H1 (cell line): Measurements from ENCODE around the gene FAM53B. TPM values are rescaled to one million over a fixed set of nuclear protein-coding genes. Genes with fewer than 3 reads are reported as not detected.

Experiments used
- CTCF ChIA-PET: fragments of 300-600 bp; sonication (Branson Sonifier 250); formaldehyde crosslinking; loops from one replicate; lab custom pipeline; 2021; ENCODE audit not compliant: partially characterized antibody; lab: Charles Lee
- POLR2A ChIA-PET: fragments of 300-600 bp; sonication (Branson Sonifier 250); formaldehyde crosslinking; loops from one replicate; lab custom pipeline; 2021; ENCODE audit warnings: inconsistent platforms; ENCODE audit not compliant: partially characterized antibody; lab: Charles Lee
- DNase-seq, 2 experiments: peaks; one replicate each; pipeline versions ENCODE4 v3.0.0 to v3.0.0-alpha.2; 2010 to 2022; ENCODE audit warnings: low spot score in 2 of 2, low read depth in 1 of 2, mixed read lengths in 1 of 2
- FAIRE-seq: peaks from 2 replicates; lab custom pipeline; 2011; peaks lifted over from hg19 to GRCh38; lab: Jason Lieb, UNC
- H2AFZ ChIP-seq: 2 replicates; pipeline ENCODE4 v1.8.1; 2012; ENCODE audit warnings: low read length, inconsistent platforms
- H2AK5ac ChIP-seq: 2 replicates; pipeline ENCODE4 v1.6.1; 2013; ENCODE audit warnings: low read depth, low read length
- H2BK120ac ChIP-seq: replicated peaks from 2 replicates; pipeline ENCODE3; 2013; ENCODE audit warnings: low read depth, low read length, inconsistent platforms
- H2BK12ac ChIP-seq: 2 replicates; pipeline ENCODE4 v1.6.1; 2013; ENCODE audit warnings: low read depth, low read length
- H2BK15ac ChIP-seq: 2 replicates; pipeline ENCODE4 v1.6.1; 2013; ENCODE audit warnings: low read length
- H2BK20ac ChIP-seq: 2 replicates; pipeline ENCODE4 v1.6.1; 2013; ENCODE audit warnings: low read length
- H2BK5ac ChIP-seq: 2 replicates; pipeline ENCODE4 v1.6.1; 2013; ENCODE audit warnings: low read depth, low read length
- H3K14ac ChIP-seq: 2 replicates; pipeline ENCODE4 v1.6.1; 2013; ENCODE audit warnings: inconsistent platforms; ENCODE audit not compliant: insufficient read length
- H3K18ac ChIP-seq: 2 replicates; pipeline ENCODE4 v1.6.1; 2013; ENCODE audit warnings: low read length; ENCODE audit errors: extremely low read depth
- H3K23ac ChIP-seq: 2 replicates; pipeline ENCODE4 v1.6.1; 2013; ENCODE audit warnings: inconsistent platforms; ENCODE audit not compliant: insufficient read length
- H3K23me2 ChIP-seq: 2 replicates; pipeline ENCODE4 v1.6.1; 2013; ENCODE audit warnings: low read depth, low read length
- H3K27ac ChIP-seq: 2 replicates; pipeline ENCODE4 v1.6.1; 2011; ENCODE audit warnings: low read depth, low read length, inconsistent platforms
- H3K27me3 ChIP-seq, 4 experiments: replicated peaks in 1 of 4; 1 replicate in 1 of 4; 2 replicates in 3 of 4; pipeline versions ENCODE4 v1.6.1 to v1.8.1; 2011 to 2013; ENCODE audit warnings: low read length in 3 of 4, mild to moderate bottlenecking in 3 of 4, inconsistent platforms in 2 of 4, mixed read lengths in 2 of 4, moderate library complexity in 1 of 4; ENCODE audit not compliant: control insufficient read depth in 3 of 4, insufficient read depth in 3 of 4; ENCODE audit errors: extremely low read depth in 1 of 4
- H3K36me3 ChIP-seq, 4 experiments: 2 replicates each; pipeline versions ENCODE4 v1.6.1 to v1.8.1; 2011 to 2013; ENCODE audit warnings: mild to moderate bottlenecking in 4 of 4, low read length in 3 of 4, moderate library complexity in 2 of 4, control low read depth in 1 of 4, inconsistent platforms in 1 of 4; ENCODE audit not compliant: insufficient read depth in 4 of 4, control insufficient read depth in 2 of 4
- H3K4ac ChIP-seq: replicated peaks from 2 replicates; pipeline ENCODE3; 2013; ENCODE audit warnings: low read length, low read depth, mixed read lengths, inconsistent platforms; ENCODE audit not compliant: insufficient read length
- H3K4me1 ChIP-seq, 4 experiments: replicated peaks in 1 of 4; 1 replicate in 1 of 4; 2 replicates in 3 of 4; pipeline versions ENCODE4 v1.6.1 to v1.8.1; 2011 to 2013; ENCODE audit warnings: low read length in 3 of 4, inconsistent platforms in 2 of 4, mixed read lengths in 1 of 4; ENCODE audit not compliant: insufficient read depth in 4 of 4, control insufficient read depth in 3 of 4
- H3K4me2 ChIP-seq, 2 experiments: 2 replicates each; pipeline versions ENCODE4 v1.6.1 to v1.8.1; 2011 to 2013; ENCODE audit warnings: low read depth in 2 of 2, low read length in 2 of 2, control low read depth in 1 of 2, inconsistent platforms in 1 of 2, mild to moderate bottlenecking in 1 of 2; ENCODE audit not compliant: insufficient read depth in 1 of 2
- H3K4me3 ChIP-seq, 4 experiments: fragments of 200-600, 300-600 bp in 1 of 4; sonication (generic), shearing (Covaris generic), sonication (Bioruptor Twin) in 1 of 4; 2 replicates each; pipeline versions ENCODE4 v1.5.1 to v1.8.1; 2011 to 2016; ENCODE audit warnings: low read length in 4 of 4, low read depth in 3 of 4, control low read depth in 2 of 4, inconsistent platforms in 2 of 4, mild to moderate bottlenecking in 2 of 4, mixed read lengths in 1 of 4, moderate library complexity in 1 of 4; ENCODE audit not compliant: insufficient read depth in 2 of 4; ENCODE audit errors: extremely low read depth in 1 of 4
- H3K56ac ChIP-seq: replicated peaks from 2 replicates; pipeline ENCODE3; 2013; ENCODE audit warnings: low read depth, mild to moderate bottlenecking, mixed read lengths, low read length, inconsistent platforms; ENCODE audit not compliant: insufficient read length
- H3K79me1 ChIP-seq: 2 replicates; pipeline ENCODE4 v1.6.1; 2013; ENCODE audit warnings: low read depth, low read length, control low read depth
- H3K79me2 ChIP-seq, 2 experiments: 2 replicates each; pipeline versions ENCODE4 v1.6.1 to v1.8.1; 2012 to 2013; ENCODE audit warnings: low read length in 2 of 2, mild to moderate bottlenecking in 2 of 2, inconsistent platforms in 1 of 2; ENCODE audit not compliant: insufficient read depth in 2 of 2, control insufficient read depth in 1 of 2
- H3K9ac ChIP-seq, 4 experiments: replicated peaks in 1 of 4; 1 replicate in 1 of 4; 2 replicates in 3 of 4; pipeline versions ENCODE4 v1.6.1 to v1.8.1; 2011 to 2013; ENCODE audit warnings: low read depth in 3 of 4, low read length in 3 of 4, control low read depth in 2 of 4, mild to moderate bottlenecking in 2 of 4, moderate library complexity in 2 of 4, inconsistent platforms in 1 of 4; ENCODE audit errors: extremely low read depth in 1 of 4
- H3K9me3 ChIP-seq, 2 experiments: 2 replicates each; pipeline versions ENCODE4 v1.6.1 to v1.8.1; 2012 to 2013; ENCODE audit warnings: mild to moderate bottlenecking in 2 of 2, moderate library complexity in 2 of 2, control low read depth in 1 of 2, inconsistent platforms in 1 of 2, low read depth in 1 of 2, low read length in 1 of 2, mixed read lengths in 1 of 2; ENCODE audit not compliant: insufficient read depth in 2 of 2
- H4K20me1 ChIP-seq, 2 experiments: replicated peaks in 1 of 2; 2 replicates each; pipeline versions ENCODE3 to v1.8.1; 2011 to 2013; ENCODE audit warnings: inconsistent platforms in 2 of 2, low read length in 2 of 2, mild to moderate bottlenecking in 1 of 2; ENCODE audit not compliant: insufficient read depth in 2 of 2, control insufficient read depth in 1 of 2
- H4K5ac ChIP-seq: 2 replicates; pipeline ENCODE4 v1.6.1; 2013; ENCODE audit warnings: low read length, low read depth, mixed read lengths, inconsistent platforms; ENCODE audit not compliant: insufficient read length
- H4K8ac ChIP-seq: 2 replicates; pipeline ENCODE4 v1.8.0; 2013; ENCODE audit warnings: mild to moderate bottlenecking, moderate library complexity, low read length, inconsistent platforms; ENCODE audit not compliant: insufficient read depth; ENCODE audit errors: extremely low read depth
- H4K91ac ChIP-seq: replicated peaks from 2 replicates; pipeline ENCODE3; 2013; ENCODE audit warnings: low read length, mixed read lengths, inconsistent platforms; ENCODE audit not compliant: insufficient read length
- BACH1 ChIP-seq: IDR thresholded peaks from 2 replicates; pipeline ENCODE4 v1.6.1; 2012; ENCODE audit warnings: low read length, improper control_type of control experiment
- EP300 ChIP-seq, 2 experiments: IDR thresholded peaks; 1 replicate in 1 of 2; 2 replicates in 1 of 2; pipeline ENCODE4 v1.6.1; 2011 to 2012; ENCODE audit warnings: low read depth in 2 of 2, low read length in 2 of 2, mild to moderate bottlenecking in 2 of 2, borderline replicate concordance in 1 of 2, inconsistent platforms in 1 of 2, moderate library complexity in 1 of 2
- GTF2F1 ChIP-seq: IDR thresholded peaks from 2 replicates; pipeline ENCODE4 v1.6.1; 2012; ENCODE audit warnings: low read depth, low read length, improper control_type of control experiment, borderline replicate concordance
- SRF ChIP-seq: IDR thresholded peaks from 2 replicates; pipeline ENCODE4 v1.6.1; 2011; ENCODE audit warnings: mild to moderate bottlenecking, low read depth, low read length, moderate library complexity
- TEAD4 ChIP-seq: IDR thresholded peaks from 2 replicates; pipeline ENCODE4 v1.6.1; 2012; ENCODE audit warnings: low read depth, low read length, inconsistent platforms, mixed read lengths
- ZNF274 ChIP-seq: IDR thresholded peaks from 2 replicates; pipeline ENCODE4 v1.7.0; 2012; ENCODE audit warnings: low read length, borderline replicate concordance; ENCODE audit errors: extremely low read depth
- WGBS, 2 experiments: shearing (Covaris generic) in 1 of 2; methylation state at CpG; one replicate each; pipeline versions ENCODE4 v1.1.6 to v1.1.7; 2013 to 2015; ENCODE audit warnings: low lambda C conversion rate in 2 of 2, mixed read lengths in 2 of 2, inconsistent platforms in 1 of 2, low coverage in 1 of 2, missing lambda C conversion rate in 1 of 2; ENCODE audit not compliant: insufficient replicate concordance in 2 of 2, insufficient coverage in 1 of 2, insufficient read length in 1 of 2; ENCODE audit errors: extremely low coverage in 1 of 2, missing lambda C conversion rate in 1 of 2; 5-methylcytosine and 5-hydroxymethylcytosine counted together
- polyA plus RNA-seq, 7 experiments: library from polyadenylated mRNA; depleted of rRNA in 3 of 7; stranded (reverse) in 5 of 7; unstranded in 2 of 7; fragments of >200 nt in 5 of 7; fragments of 200-250 nt in 2 of 7; gene quantifications; 1 replicate in 5 of 7; 2 replicates in 1 of 7; 4 replicates in 1 of 7; pipeline versions ENCODE4 v1.2.1 to v1.2.3, GENCODE V29; 2011 to 2013; ENCODE audit warnings: missing spikeins in 2 of 7, mixed read lengths in 2 of 7
- total RNA-seq: library from RNA; stranded (reverse); fragmentation: NEBNext Ultra II Directional; extraction: Animal tissue kit (Norgen Biotek cat#: 25700); gene quantifications from 2 replicates; pipeline ENCODE4 v1.2.1, GENCODE V29; 2021
- TF ChIP-seq, protein P1 (sequence below): IDR thresholded peaks from 2 replicates; pipeline ENCODE4 v1.6.1; 2012; ENCODE audit warnings: low read length, inconsistent platforms

The FAM53B gene
- total and polyA plus RNA-seq, 2 of the 8 experiments (the other 6 are each of a cell fraction or from before 2014, with no cell fraction given) = 5.3 to 14.4 TPM

GRCh38 chr10:124607693-124608092, 136.5 kb downstream of the FAM53B start:
- Histone ChIP-seq H3K4me1 (peaks cover 0 to under 1% (median 0%) of the 10 kb centered on the region in 4 experiments; a peak in 3 of 7 replicates), H2BK120ac (no peak overlapping the region), H2BK12ac (no peak overlapping the region), H3K79me2 (no peaks in the 10 kb centered on the region), H2AFZ (no peak overlapping the region), H2AK5ac (no peak overlapping the region), H3K23ac (no peak overlapping the region), H3K23me2 (no peaks in the 10 kb centered on the region; the same call in 1 of the 2 replicates), H2BK20ac (no peak overlapping the region), H3K9ac (no peak overlapping the region), H4K5ac (no peak overlapping the region), H3K14ac (no peak overlapping the region), H4K20me1 (peaks cover 1 to 4% of the 10 kb centered on the region in 2 experiments), H2BK5ac (no peak overlapping the region), H3K27me3 (no peaks in the 10 kb centered on the region; a peak in 1 of 7 replicates), H3K36me3 (no peaks in the 10 kb centered on the region; a peak in 1 of 8 replicates), H3K18ac (no peak overlapping the region), H3K4me2 (no peak overlapping the region), H3K4me3 (no peak overlapping the region), H2BK15ac (no peak overlapping the region), H3K56ac (no peak overlapping the region), H3K9me3 (no peaks in the 10 kb centered on the region), H3K79me1 (no peaks in the 10 kb centered on the region), H3K27ac (no peak overlapping the region), H4K91ac (no peak overlapping the region), H3K4ac (no peak overlapping the region), H4K8ac (no peak overlapping the region)
- WGBS, 2 experiments = 94% methylated on average over 14 of the region's 18 CpGs; no CpG with 5 or more reads in 1 of the 2 experiments
- DNase-seq (no peak), FAIRE-seq (no peak)
- POLR2A ChIA-PET = no interaction called here
- CTCF ChIA-PET = interaction anchor here (1.2 kb wide), 1 partner anchor 134 kb away, joined by 3 read pairs; no protein-coding TSS in a partner anchor
- TF ChIP-seq TEAD4 = no peak
- no peak for TF ChIP-seq EP300 (IDR thresholded peaks at IDR 0.05; ENCODE audit: borderline replicate concordance in 1 of 2, low read depth in 2 of 2, low read length in 2 of 2)
- TF ChIP-seq, protein P1, sequence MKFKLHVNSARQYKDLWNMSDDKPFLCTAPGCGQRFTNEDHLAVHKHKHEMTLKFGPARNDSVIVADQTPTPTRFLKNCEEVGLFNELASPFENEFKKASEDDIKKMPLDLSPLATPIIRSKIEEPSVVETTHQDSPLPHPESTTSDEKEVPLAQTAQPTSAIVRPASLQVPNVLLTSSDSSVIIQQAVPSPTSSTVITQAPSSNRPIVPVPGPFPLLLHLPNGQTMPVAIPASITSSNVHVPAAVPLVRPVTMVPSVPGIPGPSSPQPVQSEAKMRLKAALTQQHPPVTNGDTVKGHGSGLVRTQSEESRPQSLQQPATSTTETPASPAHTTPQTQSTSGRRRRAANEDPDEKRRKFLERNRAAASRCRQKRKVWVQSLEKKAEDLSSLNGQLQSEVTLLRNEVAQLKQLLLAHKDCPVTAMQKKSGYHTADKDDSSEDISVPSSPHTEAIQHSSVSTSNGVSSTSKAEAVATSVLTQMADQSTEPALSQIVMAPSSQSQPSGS = no peak
- TF ChIP-seq ZNF274 = no peak
- TF ChIP-seq BACH1 = no peak
- no peak for TF ChIP-seq SRF
- TF ChIP-seq GTF2F1 = no peak
